Fibroblast of mammary gland (primary cell): ENCODE results near the gene TXNDC17.

ENCODE experiments used
- DNase-seq: peaks from one replicate; pipeline ENCODE4 v3.0.0-alpha.2; 2010; ENCODE audit warnings: low read depth
- H3K4me3 ChIP-seq: 2 replicates; pipeline ENCODE4 v1.5.1; 2011; ENCODE audit warnings: low read depth, mild to moderate bottlenecking, low read length, moderate library complexity; ENCODE audit not compliant: control insufficient read depth
- CTCF ChIP-seq: conservative IDR thresholded peaks from 2 replicates; pipeline ENCODE4 v1.5.1; 2011; ENCODE audit warnings: low read depth, low read length, inconsistent platforms; ENCODE audit not compliant: control insufficient read depth, insufficient read depth

The TXNDC17 gene

DNA sequence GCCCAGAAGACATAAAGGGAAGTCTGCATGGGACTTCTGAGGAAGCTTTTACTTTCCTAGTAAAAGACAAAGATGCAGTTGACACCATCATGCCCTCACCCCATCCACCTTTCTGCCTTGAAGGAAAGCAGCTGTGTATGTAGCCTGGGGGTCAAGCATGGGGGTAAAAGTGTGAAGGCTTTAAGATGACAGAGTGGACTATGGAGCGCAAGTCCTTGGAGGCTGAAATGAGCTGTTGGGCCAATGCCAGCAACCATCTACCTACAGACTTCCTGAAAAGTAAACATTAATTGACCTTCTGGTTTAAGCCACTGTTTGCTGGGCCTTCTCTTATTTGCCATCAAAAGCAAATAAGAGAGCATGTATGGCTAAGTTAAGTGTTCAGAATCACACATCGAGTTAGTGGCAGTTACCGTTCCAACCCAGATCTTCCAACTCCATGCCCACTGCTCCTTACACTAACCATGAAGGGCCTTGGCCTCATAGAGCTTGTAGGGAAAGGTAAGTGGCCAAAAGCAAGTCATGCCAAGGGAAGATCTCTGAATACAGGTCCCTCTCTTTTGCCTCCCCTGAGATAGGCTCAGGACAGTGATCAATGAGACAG is 42.3 kb downstream of the TXNDC17 start:
- H3K4me3 ChIP-seq, result no peak overlapping the region
- DNase-seq, result no peak
- no peak for TF ChIP-seq CTCF

DNA sequence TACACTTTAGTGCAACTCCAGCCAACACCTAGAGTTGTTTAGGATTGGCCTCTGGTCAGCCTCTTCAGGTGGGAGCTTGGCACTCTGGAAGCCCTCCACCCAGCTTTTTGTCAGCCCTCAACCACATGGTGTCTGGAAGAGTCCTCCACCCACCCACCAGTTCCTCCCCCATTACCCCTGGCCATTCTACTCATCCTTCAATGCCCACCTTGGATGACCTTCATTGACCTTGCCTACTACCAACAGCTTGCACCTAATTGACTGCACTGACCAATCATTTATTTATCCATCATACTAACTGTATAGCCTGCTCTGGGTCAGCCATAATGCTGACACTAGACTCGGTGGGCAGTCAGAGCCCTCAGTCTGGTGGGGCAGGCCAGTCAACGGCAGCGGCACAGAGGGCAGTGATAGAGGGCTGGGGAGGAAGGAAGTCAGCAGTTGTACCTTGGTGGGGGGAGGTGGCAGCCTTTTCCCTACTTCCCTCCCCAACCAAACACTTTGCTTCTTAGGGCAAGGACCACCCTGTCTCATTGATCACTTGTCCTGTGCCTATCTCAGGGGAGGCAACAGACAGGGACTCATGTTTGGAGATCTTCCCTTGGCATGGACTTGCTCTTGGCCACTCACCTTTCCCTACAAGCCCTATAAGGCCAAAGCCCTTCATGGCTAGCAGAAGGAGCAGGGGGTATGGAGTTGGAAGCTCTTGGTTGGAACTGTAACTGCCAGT is 43.0 kb downstream of the TXNDC17 start:
- TF ChIP-seq CTCF, result no peak
- DNase-seq, result no peak
- H3K4me3 ChIP-seq, result no peak overlapping the region

- TF ChIP-seq CTCF, result no peak
- no peak for DNase-seq
- no peak overlapping the region for H3K4me3 ChIP-seq
Observed at GRCh38 chr17:6684460-6684783, 43.6 kb downstream of the TXNDC17 start.

GRCh38 chr17:6684881-6685767 is 44.3 kb downstream of the TXNDC17 start:
- no peak overlapping the region for H3K4me3 ChIP-seq
- no peak for TF ChIP-seq CTCF
- DNase-seq, result no peak

DNA sequence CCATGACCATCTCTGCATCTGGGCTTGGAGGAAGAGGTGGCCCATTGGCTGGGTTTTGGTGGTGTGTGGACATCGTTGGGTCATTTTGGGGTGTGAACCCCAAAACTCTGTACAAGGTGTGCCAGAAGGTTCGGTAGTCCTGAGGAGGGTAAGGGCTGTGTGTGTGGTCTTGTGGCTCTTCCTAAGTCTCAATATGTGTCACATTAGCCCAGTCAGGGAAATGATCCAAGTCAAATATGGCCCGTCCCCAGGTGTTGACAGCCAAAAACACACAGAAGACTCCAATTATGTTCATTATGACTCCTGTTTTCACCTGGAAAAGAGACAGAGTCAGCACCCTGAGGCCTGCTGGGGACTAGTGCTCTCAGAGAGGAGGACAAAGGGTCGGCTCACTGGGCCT is 45.2 kb downstream of the TXNDC17 start:
- no peak for DNase-seq

DNA sequence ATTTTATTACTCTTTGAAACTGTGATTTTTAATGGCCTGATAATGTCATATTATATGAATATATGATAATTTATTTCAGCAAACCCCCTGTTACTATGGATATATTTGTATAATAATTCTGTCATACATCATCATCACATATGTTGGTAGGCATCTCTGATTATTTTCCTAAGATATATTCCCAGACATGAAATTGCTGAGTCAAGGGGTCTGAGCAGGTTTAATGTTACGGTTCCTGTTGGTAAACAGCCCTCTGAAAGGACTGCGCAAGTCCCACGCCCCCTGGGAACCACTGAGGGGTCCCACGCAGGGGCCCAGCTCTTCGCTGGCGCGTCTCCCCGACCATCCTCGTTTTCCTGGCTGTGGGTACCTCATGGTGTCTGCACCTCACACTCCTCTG is 48.1 kb downstream of the TXNDC17 start:
- H3K4me3 ChIP-seq, result no peak overlapping the region
- no peak for TF ChIP-seq CTCF
- DNase-seq, result no peak

More for the DNA sequence above, 45.2 kb downstream of the TXNDC17 start:
- H3K4me3 ChIP-seq, result no peak overlapping the region
- TF ChIP-seq CTCF, result no peak
